ENCODE measurements around the gene SPECC1. TPM values are rescaled to one million over a fixed set of nuclear protein-coding genes. Genes with fewer than 3 reads are reported as not detected.

Gene SPECC1
- total and polyA plus RNA-seq, 2 experiments from 2014 or later: 1.3 to 1.5 TPM

GRCh38 chr17:20291853-20292252 is 282.7 kb downstream of the SPECC1 start:
- H3K4me2 ChIP-seq (ENCODE audit: unreplicated experiment): no peak overlapping the region
- no peaks in the 10 kb centered on the region for H3K36me3 ChIP-seq (ENCODE audit: low read depth)
- no peaks in the 10 kb centered on the region for H3K4me1 ChIP-seq (ENCODE audit: insufficient read depth)
- H3K9me3 ChIP-seq (ENCODE audit: low read depth): no peaks in the 10 kb centered on the region
- no peaks in the 10 kb centered on the region for H3K9me2 ChIP-seq (ENCODE audit: insufficient read depth)
- in situ Hi-C loops (cut with MboI): no loop called here
- H4K20me1 ChIP-seq (ENCODE audit: insufficient read depth): no peaks in the 10 kb centered on the region
- TF ChIP-seq EZH2 (IDR thresholded peaks at IDR 0.05; ENCODE audit: insufficient read depth, poor library complexity, severe bottlenecking): no peak
- no peak for TF ChIP-seq EZH2phosphoT487 (IDR thresholded peaks at IDR 0.05; ENCODE audit: insufficient read depth, low read depth)
- no peaks in the 10 kb centered on the region for H3K79me2 ChIP-seq (ENCODE audit: insufficient read depth)
- DNase-seq: no peak
- no peak overlapping the region for H2AFZ ChIP-seq
- H3K9ac ChIP-seq: no peak overlapping the region
- H3K4me3 ChIP-seq: no peak overlapping the region
- no peaks in the 10 kb centered on the region for H3K27me3 ChIP-seq (replicated peaks; ENCODE audit: insufficient read depth)
- no peak overlapping the region for H3K27ac ChIP-seq
- 46 to 62% methylated on average over 6 of the region's 6 CpGs for WGBS, 2 experiments (ENCODE audit: low coverage in 1 of 2, low lambda C conversion rate in 2 of 2, missing lambda C conversion rate in 2 of 2)
- no peaks in the 10 kb centered on the region for H3F3A ChIP-seq (ENCODE audit: insufficient read depth)

GRCh38 chr17:20293501-20293900 is 284.3 kb downstream of the SPECC1 start:
- H2AFZ ChIP-seq: no peak overlapping the region
- no peaks in the 10 kb centered on the region for H3K9me2 ChIP-seq (ENCODE audit: insufficient read depth)
- H3K4me2 ChIP-seq (ENCODE audit: unreplicated experiment): no peak overlapping the region
- 41 to 65% methylated on average over 2 of the region's 2 CpGs for WGBS, 2 experiments (ENCODE audit: low coverage in 1 of 2, low lambda C conversion rate in 2 of 2, missing lambda C conversion rate in 2 of 2)
- no peak for TF ChIP-seq EZH2 (IDR thresholded peaks at IDR 0.05; ENCODE audit: insufficient read depth, poor library complexity, severe bottlenecking)
- TF ChIP-seq EZH2phosphoT487 (IDR thresholded peaks at IDR 0.05; ENCODE audit: insufficient read depth, low read depth): no peak
- no peaks in the 10 kb centered on the region for H3K36me3 ChIP-seq (ENCODE audit: low read depth)
- DNase-seq: no peak
- no peaks in the 10 kb centered on the region for H3K4me1 ChIP-seq (ENCODE audit: insufficient read depth)
- H3K4me3 ChIP-seq: no peak overlapping the region
- in situ Hi-C loops (cut with MboI): no loop called here
- no peaks in the 10 kb centered on the region for H3K27me3 ChIP-seq (replicated peaks; ENCODE audit: insufficient read depth)
- no peaks in the 10 kb centered on the region for H3F3A ChIP-seq (ENCODE audit: insufficient read depth)
- no peaks in the 10 kb centered on the region for H3K9me3 ChIP-seq (ENCODE audit: low read depth)
- H3K79me2 ChIP-seq (ENCODE audit: insufficient read depth): no peaks in the 10 kb centered on the region
- H3K27ac ChIP-seq: no peak overlapping the region
- H4K20me1 ChIP-seq (ENCODE audit: insufficient read depth): no peaks in the 10 kb centered on the region
- H3K9ac ChIP-seq: no peak overlapping the region

- DNase-seq: no peak
- H3K79me2 ChIP-seq (ENCODE audit: insufficient read depth): no peaks in the 10 kb centered on the region
- no peaks in the 10 kb centered on the region for H3F3A ChIP-seq (ENCODE audit: insufficient read depth)
- H4K20me1 ChIP-seq (ENCODE audit: insufficient read depth): no peaks in the 10 kb centered on the region
- H3K9me2 ChIP-seq (ENCODE audit: insufficient read depth): no peaks in the 10 kb centered on the region
- H3K27me3 ChIP-seq (replicated peaks; ENCODE audit: insufficient read depth): no peaks in the 10 kb centered on the region
- no peak overlapping the region for H3K4me3 ChIP-seq
- no peaks in the 10 kb centered on the region for H3K36me3 ChIP-seq (ENCODE audit: low read depth)
- WGBS, 2 experiments (ENCODE audit: low coverage in 1 of 2, low lambda C conversion rate in 2 of 2, missing lambda C conversion rate in 2 of 2): 68 to 71% methylated on average over 6 of the region's 6 CpGs
- H3K9me3 ChIP-seq (ENCODE audit: low read depth): no peaks in the 10 kb centered on the region
- TF ChIP-seq EZH2 (IDR thresholded peaks at IDR 0.05; ENCODE audit: insufficient read depth, poor library complexity, severe bottlenecking) (no peak), EZH2phosphoT487 (IDR thresholded peaks at IDR 0.05; ENCODE audit: insufficient read depth, low read depth) (no peak)
- H3K4me2 ChIP-seq (ENCODE audit: unreplicated experiment): no peak overlapping the region
- in situ Hi-C loops (cut with MboI): no loop called here
- no peak overlapping the region for H2AFZ ChIP-seq
- no peak overlapping the region for H3K27ac ChIP-seq
- no peak overlapping the region for H3K9ac ChIP-seq
- no peaks in the 10 kb centered on the region for H3K4me1 ChIP-seq (ENCODE audit: insufficient read depth)
These were observed 285.0 kb downstream of the SPECC1 start for GRCh38 chr17:20294120-20294519.

GRCh38 chr17:20299013-20299412 is 289.9 kb downstream of the SPECC1 start:
- H3K9ac ChIP-seq: no peak overlapping the region
- WGBS, 2 experiments (ENCODE audit: low coverage in 1 of 2, low lambda C conversion rate in 2 of 2, missing lambda C conversion rate in 2 of 2): 75 to 83% methylated on average over 3 of the region's 3 CpGs
- TF ChIP-seq EZH2phosphoT487 (IDR thresholded peaks at IDR 0.05; ENCODE audit: insufficient read depth, low read depth) (no peak), EZH2 (IDR thresholded peaks at IDR 0.05; ENCODE audit: insufficient read depth, poor library complexity, severe bottlenecking) (no peak)
- H4K20me1 ChIP-seq (ENCODE audit: insufficient read depth): no peaks in the 10 kb centered on the region
- no peak for DNase-seq
- no peaks in the 10 kb centered on the region for H3K36me3 ChIP-seq (ENCODE audit: low read depth)
- H3K79me2 ChIP-seq (ENCODE audit: insufficient read depth): no peaks in the 10 kb centered on the region
- H2AFZ ChIP-seq: no peak overlapping the region
- in situ Hi-C loops (cut with MboI): no loop called here
- H3K4me2 ChIP-seq (ENCODE audit: unreplicated experiment): no peak overlapping the region
- peaks cover 23% of the 10 kb centered on the region for H3K4me1 ChIP-seq (ENCODE audit: insufficient read depth)
- no peak overlapping the region for H3K4me3 ChIP-seq
- peaks cover 12% of the 10 kb centered on the region; the same call in 1 of the 2 replicates for H3F3A ChIP-seq (ENCODE audit: insufficient read depth)
- no peaks in the 10 kb centered on the region for H3K9me2 ChIP-seq (ENCODE audit: insufficient read depth)
- H3K9me3 ChIP-seq (ENCODE audit: low read depth): no peaks in the 10 kb centered on the region
- no peaks in the 10 kb centered on the region for H3K27me3 ChIP-seq (replicated peaks; ENCODE audit: insufficient read depth)
- no peak overlapping the region for H3K27ac ChIP-seq

- Histone ChIP-seq H3K27me3 (replicated peaks; ENCODE audit: insufficient read depth) (no peaks in the 10 kb centered on the region), H3K79me2 (ENCODE audit: insufficient read depth) (no peaks in the 10 kb centered on the region), H3K36me3 (ENCODE audit: low read depth) (no peaks in the 10 kb centered on the region), H4K20me1 (ENCODE audit: insufficient read depth) (no peaks in the 10 kb centered on the region), H2AFZ (peak overlapping the region; percentile 63), H3K9ac (peak overlapping the region; percentile 81), H3K9me2 (ENCODE audit: insufficient read depth) (no peaks in the 10 kb centered on the region), H3K4me1 (ENCODE audit: insufficient read depth) (peaks cover 23% of the 10 kb centered on the region), H3F3A (ENCODE audit: insufficient read depth) (peaks cover 12% of the 10 kb centered on the region; the same call in 1 of the 2 replicates), H3K4me2 (ENCODE audit: unreplicated experiment) (peak overlapping the region; percentile 28), H3K27ac (peak overlapping the region; percentile 98), H3K4me3 (no peak overlapping the region), H3K9me3 (ENCODE audit: low read depth) (no peaks in the 10 kb centered on the region)
- WGBS, 2 experiments (ENCODE audit: low coverage in 1 of 2, low lambda C conversion rate in 2 of 2, missing lambda C conversion rate in 2 of 2): 45 to 46% methylated on average over 9 of the region's 9 CpGs
- no peak for TF ChIP-seq EZH2 (IDR thresholded peaks at IDR 0.05; ENCODE audit: insufficient read depth, poor library complexity, severe bottlenecking)
- no peak for TF ChIP-seq EZH2phosphoT487 (IDR thresholded peaks at IDR 0.05; ENCODE audit: insufficient read depth, low read depth)
- in situ Hi-C loops (cut with MboI): no loop called here
- peak; percentile 83 for DNase-seq
These were observed 291.3 kb downstream of the SPECC1 start for GRCh38 chr17:20300436-20300934.

Measured in GM23248 (cell line).